Mesenchymal stem cell (in vitro differentiated cells and primary cell): Measurements from ENCODE around the gene NLK.

Experiments
- DNase-seq: peaks from one replicate; pipeline ENCODE4 v3.0.0-alpha.2; 2013
- H2AFZ ChIP-seq: one replicate; pipeline ENCODE4 v1.6.1; 2013; ENCODE audit warnings: low read depth, mild to moderate bottlenecking, control low read depth, inconsistent platforms, low read length, moderate library complexity
- H2AK5ac ChIP-seq: 2 replicates; pipeline ENCODE4 v1.6.1; 2013; ENCODE audit warnings: low read length, moderate library complexity, mild to moderate bottlenecking, inconsistent platforms; ENCODE audit not compliant: severe bottlenecking
- H2BK120ac ChIP-seq: one replicate; pipeline ENCODE4 v1.6.1; 2013; ENCODE audit warnings: low read depth, mild to moderate bottlenecking, inconsistent platforms, low read length, moderate library complexity
- H2BK12ac ChIP-seq, 2 experiments: one replicate each; pipeline ENCODE4 v1.6.1; 2013; ENCODE audit warnings: inconsistent platforms in 2 of 2, low read length in 2 of 2, mild to moderate bottlenecking in 2 of 2, moderate library complexity in 2 of 2, control low read depth in 1 of 2
- H2BK15ac ChIP-seq: one replicate; pipeline ENCODE4 v1.6.1; 2013; ENCODE audit warnings: mild to moderate bottlenecking, low read depth, inconsistent platforms; ENCODE audit not compliant: poor library complexity, severe bottlenecking
- H2BK5ac ChIP-seq: 2 replicates; pipeline ENCODE4 v1.6.1; 2013; ENCODE audit warnings: low read depth, mild to moderate bottlenecking, low read length, control low read depth, inconsistent platforms; ENCODE audit not compliant: poor library complexity, severe bottlenecking
- H3K14ac ChIP-seq, 2 experiments: one replicate each; pipeline ENCODE4 v1.6.1; 2013; ENCODE audit warnings: inconsistent platforms in 2 of 2, low read length in 2 of 2, control low read depth in 1 of 2, mild to moderate bottlenecking in 1 of 2, moderate library complexity in 1 of 2
- H3K18ac ChIP-seq, 2 experiments: one replicate each; pipeline ENCODE4 v1.6.1; 2013; ENCODE audit warnings: inconsistent platforms in 2 of 2, low read length in 2 of 2, control low read depth in 1 of 2, low read depth in 1 of 2, mild to moderate bottlenecking in 1 of 2
- H3K23ac ChIP-seq, 2 experiments: one replicate each; pipeline ENCODE4 v1.6.1; 2013; ENCODE audit warnings: inconsistent platforms in 2 of 2, low read length in 2 of 2, mild to moderate bottlenecking in 2 of 2, moderate library complexity in 2 of 2, control low read depth in 1 of 2
- H3K27ac ChIP-seq: 2 replicates; pipeline ENCODE4 v1.5.1; 2013; ENCODE audit warnings: mild to moderate bottlenecking, moderate library complexity, low read length, control low read depth, inconsistent platforms; ENCODE audit not compliant: poor library complexity, severe bottlenecking
- H3K27me3 ChIP-seq, 2 experiments: 2 replicates each; pipeline versions ENCODE4 v1.6.1 to v1.7.0; 2013; ENCODE audit warnings: low read length in 2 of 2, mild to moderate bottlenecking in 2 of 2, moderate library complexity in 2 of 2, control low read depth in 1 of 2, inconsistent platforms in 1 of 2; ENCODE audit not compliant: control insufficient read depth in 1 of 2, insufficient read depth in 1 of 2
- H3K36me3 ChIP-seq, 2 experiments: 2 replicates each; pipeline versions ENCODE4 v1.6.1 to v1.7.0; 2013; ENCODE audit warnings: low read length in 2 of 2, control low read depth in 1 of 2, inconsistent platforms in 1 of 2, low read depth in 1 of 2, mild to moderate bottlenecking in 1 of 2; ENCODE audit not compliant: insufficient read depth in 2 of 2, control insufficient read depth in 1 of 2
- H3K4ac ChIP-seq, 2 experiments: one replicate each; pipeline ENCODE4 v1.6.1; 2013; ENCODE audit warnings: inconsistent platforms in 2 of 2, low read length in 2 of 2, mild to moderate bottlenecking in 2 of 2, moderate library complexity in 2 of 2, control low read depth in 1 of 2, low read depth in 1 of 2
- H3K4me1 ChIP-seq: 2 replicates; pipeline ENCODE4 v1.6.1; 2013; ENCODE audit warnings: low read depth, low read length, control low read depth; ENCODE audit not compliant: control insufficient read depth, insufficient read depth
- H3K4me2 ChIP-seq: 2 replicates; pipeline ENCODE4 v1.6.1; 2013; ENCODE audit warnings: low read length, mild to moderate bottlenecking, inconsistent platforms; ENCODE audit not compliant: poor library complexity, severe bottlenecking
- H3K4me3 ChIP-seq, 2 experiments: 2 replicates each; pipeline versions ENCODE4 v1.5.1 to v1.7.0; 2013; ENCODE audit warnings: low read length in 2 of 2, mild to moderate bottlenecking in 2 of 2, control low read depth in 1 of 2, low read depth in 1 of 2; ENCODE audit not compliant: insufficient read depth in 1 of 2
- H3K79me1 ChIP-seq: replicated peaks from 2 replicates; pipeline ENCODE4 v1.6.1; 2013; ENCODE audit warnings: mild to moderate bottlenecking, control low read depth, low read length, inconsistent platforms; ENCODE audit not compliant: poor library complexity, severe bottlenecking
- H3K9ac ChIP-seq: 2 replicates; pipeline ENCODE4 v1.7.0; 2013; ENCODE audit warnings: mild to moderate bottlenecking, low read length, moderate library complexity
- H3K9me3 ChIP-seq: 2 replicates; pipeline ENCODE4 v1.7.0; 2013; ENCODE audit warnings: mild to moderate bottlenecking, low read length; ENCODE audit not compliant: control insufficient read depth
- H4K8ac ChIP-seq: one replicate; pipeline ENCODE4 v1.6.1; 2013; ENCODE audit warnings: inconsistent platforms, mild to moderate bottlenecking, low read length, moderate library complexity
- H4K91ac ChIP-seq: one replicate; pipeline ENCODE4 v1.6.1; 2013; ENCODE audit warnings: mild to moderate bottlenecking, low read length, inconsistent platforms
- WGBS: methylation state at CpG from one replicate; pipeline ENCODE4 v1.1.7; 2013; ENCODE audit warnings: mixed read lengths; 5-methylcytosine and 5-hydroxymethylcytosine counted together

The NLK gene

GRCh38 chr17:28117304-28117703 lies 74.8 kb downstream of the NLK start:
- Histone ChIP-seq H2AK5ac (no peak overlapping the region), H4K8ac (no peak overlapping the region), H3K4me3 (no peak overlapping the region), H3K23ac (no peak overlapping the region), H3K36me3 (no peaks in the 10 kb centered on the region), H3K9me3 (no peaks in the 10 kb centered on the region), H2BK15ac (no peak overlapping the region), H3K27ac (no peak overlapping the region), H3K27me3 (no peaks in the 10 kb centered on the region), H3K9ac (no peak overlapping the region), H3K18ac (no peak overlapping the region), H3K14ac (no peak overlapping the region), H3K4ac (no peak overlapping the region), H4K91ac (no peak overlapping the region), H3K4me1 (peaks cover 3% of the 10 kb centered on the region), H2BK12ac (no peak overlapping the region), H2BK5ac (no peak overlapping the region), H2AFZ (no peak overlapping the region), H3K79me1 (peaks cover 13% of the 10 kb centered on the region), H2BK120ac (no peak overlapping the region), H3K4me2 (no peak overlapping the region)
- DNase-seq = no peak

GRCh38 chr17:28118362-28118761 lies 75.9 kb downstream of the NLK start:
- H3K14ac ChIP-seq = no peak overlapping the region
- no peak overlapping the region for H3K27ac ChIP-seq
- no peaks in the 10 kb centered on the region for H3K27me3 ChIP-seq
- peaks cover 0 to 10% of the 10 kb centered on the region in 2 experiments for H3K36me3 ChIP-seq
- H2BK5ac ChIP-seq = no peak overlapping the region
- no peak overlapping the region for H2AK5ac ChIP-seq
- H3K18ac ChIP-seq = no peak overlapping the region
- H2BK120ac ChIP-seq = no peak overlapping the region
- no peak overlapping the region for H2BK12ac ChIP-seq
- no CpG with 5 or more reads among the region's 1 CpG for WGBS
- H3K4me1 ChIP-seq = peaks cover 3% of the 10 kb centered on the region
- no peaks in the 10 kb centered on the region for H3K9me3 ChIP-seq
- H3K79me1 ChIP-seq = peaks cover 11% of the 10 kb centered on the region
- DNase-seq = peak; percentile 43
- no peak overlapping the region for H2BK15ac ChIP-seq
- H4K91ac ChIP-seq = no peak overlapping the region
- H3K23ac ChIP-seq = no peak overlapping the region
- peak overlapping the region; percentile 64 for H3K9ac ChIP-seq
- peak overlapping the region in 1 of 2 experiments; percentile 33 for H3K4me3 ChIP-seq
- no peak overlapping the region for H2AFZ ChIP-seq
- H3K4me2 ChIP-seq = no peak overlapping the region
- no peak overlapping the region for H3K4ac ChIP-seq
- H4K8ac ChIP-seq = no peak overlapping the region

GRCh38 chr17:28119046-28119445 lies 76.6 kb downstream of the NLK start:
- Histone ChIP-seq H2BK120ac (no peak overlapping the region), H3K36me3 (peaks cover 0 to 15% of the 10 kb centered on the region in 2 experiments), H3K9me3 (no peaks in the 10 kb centered on the region), H2AK5ac (no peak overlapping the region), H3K9ac (peak overlapping the region; percentile 64), H3K23ac (no peak overlapping the region), H4K91ac (no peak overlapping the region), H4K8ac (no peak overlapping the region), H3K79me1 (peaks cover 11% of the 10 kb centered on the region), H3K18ac (no peak overlapping the region), H3K4me2 (no peak overlapping the region), H2BK15ac (no peak overlapping the region), H2AFZ (no peak overlapping the region), H3K4ac (no peak overlapping the region), H3K27ac (no peak overlapping the region), H2BK12ac (no peak overlapping the region), H3K27me3 (no peaks in the 10 kb centered on the region), H3K4me1 (peaks cover 3% of the 10 kb centered on the region), H2BK5ac (no peak overlapping the region), H3K4me3 (no peak overlapping the region), H3K14ac (no peak overlapping the region)
- no peak for DNase-seq
- WGBS = 96% methylated on average over 2 of the region's 2 CpGs

- peaks cover 13% of the 10 kb centered on the region for H3K79me1 ChIP-seq
- H4K91ac ChIP-seq = no peak overlapping the region
- H3K36me3 ChIP-seq = peaks cover 0 to 20% of the 10 kb centered on the region in 2 experiments
- H3K23ac ChIP-seq = no peak overlapping the region
- no peak overlapping the region for H2AK5ac ChIP-seq
- peaks cover 4% of the 10 kb centered on the region for H3K4me1 ChIP-seq
- H2BK15ac ChIP-seq = no peak overlapping the region
- DNase-seq = no peak
- no peak overlapping the region for H3K9ac ChIP-seq
- H3K4ac ChIP-seq = no peak overlapping the region
- H2AFZ ChIP-seq = no peak overlapping the region
- no peak overlapping the region for H3K18ac ChIP-seq
- 100% methylated on average over 2 of the region's 2 CpGs for WGBS
- no peak overlapping the region for H2BK120ac ChIP-seq
- no peak overlapping the region for H3K14ac ChIP-seq
- H3K27me3 ChIP-seq = no peaks in the 10 kb centered on the region
- H3K9me3 ChIP-seq = no peaks in the 10 kb centered on the region
- H2BK12ac ChIP-seq = no peak overlapping the region
- no peak overlapping the region for H2BK5ac ChIP-seq
- no peak overlapping the region for H3K4me2 ChIP-seq
- no peak overlapping the region for H4K8ac ChIP-seq
- H3K4me3 ChIP-seq = no peak overlapping the region
- H3K27ac ChIP-seq = no peak overlapping the region
Measured at GRCh38 chr17:28119560-28119959, 77.1 kb downstream of the NLK start.
